SU-DHL-6 (cell line): ENCODE measurements around the gene NRAP.

ENCODE experiments used
- CTCF ChIP-seq: fragments of 200-600 bp; sonication (generic); IDR thresholded peaks from one replicate; pipeline ENCODE4 v1.5.1; 2017; ENCODE audit warnings: antibody characterized with exemption, mild to moderate bottlenecking, low read length, moderate library complexity; ENCODE audit not compliant: insufficient read depth, poor library complexity, severe bottlenecking
- EZH2phosphoT487 ChIP-seq: fragments of 200-600 bp; sonication (generic), shearing (Covaris generic); conservative IDR thresholded peaks from 2 replicates; pipeline ENCODE4 v1.6.1; 2018; ENCODE audit warnings: mild to moderate bottlenecking, antibody characterized with exemption, low read length, moderate library complexity, mixed read lengths

GRCh38 chr10:113540845-113541548 lies 122.8 kb downstream of the NRAP start:
- no peak for TF ChIP-seq CTCF
- TF ChIP-seq EZH2phosphoT487 = no peak
